Neuronal stem cell (in vitro differentiated cells): Measurements from ENCODE around the gene ADGRG6.

ENCODE experiments used
- DNase-seq: peaks from one replicate; pipeline ENCODE4 v3.0.0-alpha.2; 2013; ENCODE audit warnings: low spot score
- H2AFZ ChIP-seq: one replicate; pipeline ENCODE4 v1.6.1; 2013; ENCODE audit warnings: mild to moderate bottlenecking, low read length, inconsistent platforms
- H2AK5ac ChIP-seq: 2 replicates; pipeline ENCODE4 v1.6.1; 2013; ENCODE audit warnings: low read depth, mild to moderate bottlenecking, inconsistent platforms, low read length, moderate library complexity, mixed read lengths
- H2BK120ac ChIP-seq: 2 replicates; pipeline ENCODE4 v1.6.1; 2013; ENCODE audit warnings: low read depth, mild to moderate bottlenecking, inconsistent platforms, low read length, moderate library complexity, mixed read lengths
- H2BK12ac ChIP-seq: one replicate; pipeline ENCODE4 v1.6.1; 2013; ENCODE audit warnings: low read length, inconsistent platforms
- H2BK15ac ChIP-seq: 2 replicates; pipeline ENCODE4 v1.6.1; 2013; ENCODE audit warnings: mild to moderate bottlenecking, low read length, inconsistent platforms, mixed read lengths
- H2BK5ac ChIP-seq: one replicate; pipeline ENCODE4 v1.6.1; 2013; ENCODE audit warnings: inconsistent platforms, mild to moderate bottlenecking, low read length, moderate library complexity
- H3K14ac ChIP-seq: one replicate; pipeline ENCODE4 v1.6.1; 2013; ENCODE audit warnings: low read length, inconsistent platforms
- H3K18ac ChIP-seq: 2 replicates; pipeline ENCODE4 v1.6.1; 2013; ENCODE audit warnings: low read length, inconsistent platforms
- H3K23ac ChIP-seq: 2 replicates; pipeline ENCODE4 v1.6.1; 2013; ENCODE audit warnings: low read depth, mild to moderate bottlenecking, mixed read lengths, low read length, inconsistent platforms; ENCODE audit not compliant: poor library complexity
- H3K27ac ChIP-seq: replicated peaks from 3 replicates; pipeline ENCODE4 v1.5.1; 2013; ENCODE audit warnings: low read length, inconsistent platforms
- H3K27me3 ChIP-seq, 3 experiments: 2 replicates each; pipeline ENCODE4 v1.6.1; 2013; ENCODE audit warnings: low read length in 3 of 3, mild to moderate bottlenecking in 2 of 3, inconsistent platforms in 1 of 3, low read depth in 1 of 3, mixed read lengths in 1 of 3, moderate library complexity in 1 of 3; ENCODE audit not compliant: control insufficient read depth in 3 of 3, insufficient read depth in 3 of 3
- H3K36me3 ChIP-seq, 2 donors: replicated peaks in 1 of 2; 2 replicates each; pipeline ENCODE4 v1.6.1; 2013; ENCODE audit warnings: low read length in 2 of 2; ENCODE audit not compliant: control insufficient read depth in 2 of 2, insufficient read depth in 2 of 2
- H3K4ac ChIP-seq: 2 replicates; pipeline ENCODE4 v1.6.1; 2013; ENCODE audit warnings: inconsistent platforms, mild to moderate bottlenecking, low read length, moderate library complexity
- H3K4me1 ChIP-seq, 2 donors: 1 replicate in 1 of 2; 2 replicates in 1 of 2; pipeline ENCODE4 v1.6.1; 2013; ENCODE audit warnings: low read length in 2 of 2, low read depth in 1 of 2; ENCODE audit not compliant: control insufficient read depth in 2 of 2, insufficient read depth in 1 of 2
- H3K4me2 ChIP-seq: one replicate; pipeline ENCODE4 v1.6.1; 2013; ENCODE audit warnings: mild to moderate bottlenecking, low read length, inconsistent platforms; ENCODE audit not compliant: insufficient read depth, poor library complexity, severe bottlenecking
- H3K4me3 ChIP-seq, 2 donors: 2 replicates each; pipeline ENCODE4 v1.5.1; 2013; ENCODE audit warnings: low read length in 2 of 2, mild to moderate bottlenecking in 2 of 2, inconsistent platforms in 1 of 2, moderate library complexity in 1 of 2
- H3K79me1 ChIP-seq: one replicate; pipeline ENCODE4 v1.6.1; 2013; ENCODE audit warnings: low read depth, mild to moderate bottlenecking, inconsistent platforms, low read length, moderate library complexity
- H3K9ac ChIP-seq: one replicate; pipeline ENCODE4 v1.6.1; 2013; ENCODE audit warnings: mild to moderate bottlenecking, low read depth, low read length, inconsistent platforms; ENCODE audit not compliant: poor library complexity
- H3K9me3 ChIP-seq, 2 donors: replicated peaks in 1 of 2; 2 replicates each; pipeline versions ENCODE3 to v1.6.1; 2013; ENCODE audit warnings: low read length in 2 of 2, mild to moderate bottlenecking in 2 of 2, inconsistent platforms in 1 of 2, low read depth in 1 of 2, mixed read lengths in 1 of 2, moderate library complexity in 1 of 2; ENCODE audit not compliant: control insufficient read depth in 2 of 2, insufficient read depth in 1 of 2
- H4K8ac ChIP-seq: one replicate; pipeline ENCODE4 v1.6.1; 2013; ENCODE audit warnings: low read depth, mild to moderate bottlenecking, inconsistent platforms, low read length, moderate library complexity
- H4K91ac ChIP-seq: one replicate; pipeline ENCODE4 v1.6.1; 2013; ENCODE audit warnings: low read length, low read depth, mild to moderate bottlenecking, inconsistent platforms; ENCODE audit not compliant: poor library complexity
- WGBS, 2 donors: extraction: QIAGEN DNeasy Blood & Tissue Kit; methylation state at CpG; one replicate each; pipeline ENCODE4 v1.1.7; 2013; ENCODE audit warnings: missing lambda C conversion rate in 2 of 2, mixed read lengths in 1 of 2; ENCODE audit not compliant: insufficient read length in 2 of 2, insufficient replicate concordance in 1 of 2; ENCODE audit errors: extremely low coverage in 2 of 2; 5-methylcytosine and 5-hydroxymethylcytosine counted together

Gene ADGRG6

DNA sequence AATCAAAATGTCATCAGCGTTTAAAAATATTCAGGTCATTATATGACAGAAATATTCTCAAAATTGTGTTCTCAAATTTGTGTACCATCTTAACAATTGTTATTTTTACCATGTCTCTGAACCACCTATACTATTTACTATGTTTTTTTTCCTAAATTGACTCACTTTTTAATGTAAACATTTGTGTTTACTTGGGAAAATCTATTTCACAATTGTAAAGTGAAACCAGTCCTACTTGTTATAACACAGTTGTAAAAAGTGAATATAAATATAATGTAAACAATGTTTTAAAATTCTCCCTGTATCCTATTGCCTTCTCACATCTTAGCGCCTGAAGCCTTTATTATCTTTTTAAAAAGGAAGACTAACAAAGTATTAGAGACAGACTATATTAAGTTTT is 83.5 kb downstream of the ADGRG6 start:
- H2AFZ ChIP-seq: no peak overlapping the region
- H3K27ac ChIP-seq: no peak overlapping the region
- H2AK5ac ChIP-seq: no peak overlapping the region
- no peak overlapping the region for H4K91ac ChIP-seq
- no peak overlapping the region for H2BK5ac ChIP-seq
- DNase-seq: no peak
- no peak overlapping the region for H3K14ac ChIP-seq
- H3K9me3 ChIP-seq: no peaks in the 10 kb centered on the region
- no peak overlapping the region for H3K18ac ChIP-seq
- no peak overlapping the region for H4K8ac ChIP-seq
- H3K36me3 ChIP-seq: no peaks in the 10 kb centered on the region
- H2BK12ac ChIP-seq: no peak overlapping the region
- H2BK15ac ChIP-seq: no peak overlapping the region
- H3K79me1 ChIP-seq: no peaks in the 10 kb centered on the region
- H3K23ac ChIP-seq: no peak overlapping the region
- no CpG with 5 or more reads among the region's 2 CpGs for WGBS, 2 donors
- no peaks in the 10 kb centered on the region for H3K27me3 ChIP-seq
- H3K4me1 ChIP-seq: peaks cover 0 to 2% of the 10 kb centered on the region in 2 donors
- H3K4ac ChIP-seq: no peak overlapping the region
- H3K9ac ChIP-seq: no peak overlapping the region
- no peak overlapping the region for H3K4me2 ChIP-seq
- H2BK120ac ChIP-seq: no peak overlapping the region
- H3K4me3 ChIP-seq: no peak overlapping the region

DNA sequence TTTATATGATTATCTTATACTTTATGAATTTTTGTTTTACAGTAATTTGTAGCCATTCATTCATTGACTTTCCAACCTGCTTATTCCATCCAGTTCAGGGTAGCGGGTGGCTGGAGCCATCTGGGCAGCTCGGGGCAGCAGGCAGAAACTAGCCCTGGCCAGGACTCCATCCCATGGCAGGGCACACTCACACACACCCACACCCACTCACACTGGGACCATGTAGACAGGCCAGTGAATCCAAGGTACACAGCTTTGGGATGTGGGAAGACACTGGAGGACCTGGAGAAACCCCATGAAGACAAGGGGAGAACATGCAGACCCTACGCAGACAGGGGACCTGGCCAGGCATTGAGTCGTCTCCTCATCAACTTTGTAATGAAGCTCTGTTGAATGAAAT is 84.8 kb downstream of the ADGRG6 start:
- H3K4ac ChIP-seq: no peak overlapping the region
- H4K91ac ChIP-seq: no peak overlapping the region
- no peak overlapping the region for H2BK5ac ChIP-seq
- H3K4me2 ChIP-seq: no peak overlapping the region
- no peak overlapping the region for H3K23ac ChIP-seq
- H3K4me1 ChIP-seq: peaks cover 0 to 2% of the 10 kb centered on the region in 2 donors
- no peaks in the 10 kb centered on the region for H3K79me1 ChIP-seq
- no peak overlapping the region for H2BK120ac ChIP-seq
- no peak overlapping the region for H3K9ac ChIP-seq
- H2BK12ac ChIP-seq: peak overlapping the region; percentile 84
- no peaks in the 10 kb centered on the region for H3K9me3 ChIP-seq
- no peak overlapping the region for H3K14ac ChIP-seq
- H2BK15ac ChIP-seq: no peak overlapping the region
- H3K18ac ChIP-seq: no peak overlapping the region
- no peaks in the 10 kb centered on the region for H3K27me3 ChIP-seq
- no peak for DNase-seq
- H3K4me3 ChIP-seq: no peak overlapping the region
- no peaks in the 10 kb centered on the region for H3K36me3 ChIP-seq
- no peak overlapping the region for H4K8ac ChIP-seq
- no peak overlapping the region for H2AK5ac ChIP-seq
- no peak overlapping the region for H2AFZ ChIP-seq
- WGBS, 2 donors: no CpG with 5 or more reads among the region's 4 CpGs
- no peak overlapping the region for H3K27ac ChIP-seq

DNA sequence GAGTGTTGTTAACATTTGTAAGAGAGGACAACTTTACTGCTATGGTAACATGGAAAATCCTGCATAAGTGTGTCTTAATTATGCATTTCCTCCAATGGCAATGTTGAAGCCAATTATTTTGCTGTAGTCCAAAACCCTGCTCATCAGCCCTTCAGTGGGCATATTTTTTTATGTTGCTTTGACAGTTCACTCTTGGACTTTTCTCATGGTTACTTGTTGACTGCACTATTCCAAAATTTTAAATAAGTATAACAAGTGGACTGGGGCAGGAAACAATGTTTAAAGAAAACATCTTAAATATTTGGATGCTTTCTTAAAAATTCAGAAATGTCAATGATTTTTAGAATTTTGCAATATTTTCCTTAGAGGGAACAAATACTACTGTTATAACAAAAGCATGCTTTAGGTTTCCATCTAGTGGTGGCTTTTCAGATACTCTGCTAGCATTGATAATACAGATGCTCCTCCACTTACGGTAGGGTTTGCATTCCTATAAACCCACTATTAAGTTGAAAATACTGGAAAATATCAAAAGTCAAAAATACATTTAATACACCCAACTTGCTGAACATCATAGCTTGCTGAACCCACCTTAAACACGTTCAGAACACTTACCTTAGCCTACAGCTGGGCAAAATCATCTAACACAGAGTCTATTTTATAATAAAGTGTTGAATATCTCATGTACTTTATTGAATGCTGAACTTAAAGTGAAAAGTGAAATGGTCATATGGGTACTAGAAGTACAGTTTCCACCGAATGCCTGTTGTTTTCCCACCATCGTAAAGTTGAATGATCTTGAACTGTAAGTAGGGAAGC is 86.4 kb downstream of the ADGRG6 start:
- no CpG with 5 or more reads among the region's 4 CpGs for WGBS, 2 donors
- Histone ChIP-seq H3K36me3 (no peaks in the 10 kb centered on the region), H3K14ac (no peak overlapping the region), H4K91ac (no peak overlapping the region), H3K4me1 (peaks cover 0 to 2% of the 10 kb centered on the region in 2 donors), H3K18ac (no peak overlapping the region), H2BK5ac (no peak overlapping the region), H2BK12ac (no peak overlapping the region), H2AK5ac (no peak overlapping the region), H3K4me3 (no peak overlapping the region), H3K23ac (no peak overlapping the region), H4K8ac (no peak overlapping the region), H2AFZ (peak overlapping the region; percentile 50), H3K79me1 (no peaks in the 10 kb centered on the region), H3K4ac (no peak overlapping the region), H3K27me3 (no peaks in the 10 kb centered on the region), H2BK15ac (no peak overlapping the region), H3K27ac (no peak overlapping the region), H3K9me3 (no peaks in the 10 kb centered on the region), H3K9ac (no peak overlapping the region), H3K4me2 (no peak overlapping the region), H2BK120ac (no peak overlapping the region)
- DNase-seq: no peak

DNA sequence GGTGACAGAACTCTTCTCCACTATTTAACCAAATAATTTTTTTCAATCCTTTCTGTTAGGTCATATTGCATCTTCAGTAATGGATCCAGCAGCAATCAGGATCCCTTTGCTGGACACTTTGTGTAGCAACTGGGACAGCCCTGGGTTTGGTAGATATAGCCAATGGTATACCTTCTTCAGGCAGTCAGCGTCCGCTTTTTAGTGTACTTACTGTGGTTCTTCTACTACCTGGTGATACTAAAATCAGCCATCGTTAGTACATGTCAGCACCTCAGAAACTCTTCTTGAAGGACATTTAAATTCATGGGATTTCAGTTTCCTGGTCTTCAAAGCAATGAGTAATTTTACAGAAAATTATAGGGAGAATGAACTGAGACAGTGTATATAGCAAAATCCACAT is 93.5 kb downstream of the ADGRG6 start:
- H3K36me3 ChIP-seq: no peaks in the 10 kb centered on the region
- no peak overlapping the region for H2AFZ ChIP-seq
- H3K4me2 ChIP-seq: no peak overlapping the region
- no peak overlapping the region for H4K91ac ChIP-seq
- no peak overlapping the region for H3K18ac ChIP-seq
- no CpG with 5 or more reads among the region's 3 CpGs for WGBS, 2 donors
- H3K27ac ChIP-seq: no peak overlapping the region
- H2BK12ac ChIP-seq: no peak overlapping the region
- H3K79me1 ChIP-seq: no peaks in the 10 kb centered on the region
- peaks cover 0 to 5% of the 10 kb centered on the region in 2 donors for H3K4me1 ChIP-seq
- no peak overlapping the region for H4K8ac ChIP-seq
- no peaks in the 10 kb centered on the region for H3K9me3 ChIP-seq
- H2AK5ac ChIP-seq: no peak overlapping the region
- H3K27me3 ChIP-seq: no peaks in the 10 kb centered on the region
- no peak overlapping the region for H3K9ac ChIP-seq
- H3K4ac ChIP-seq: no peak overlapping the region
- H2BK15ac ChIP-seq: no peak overlapping the region
- no peak overlapping the region for H2BK120ac ChIP-seq
- no peak overlapping the region for H3K14ac ChIP-seq
- no peak overlapping the region for H3K23ac ChIP-seq
- H2BK5ac ChIP-seq: no peak overlapping the region
- no peak for DNase-seq
- H3K4me3 ChIP-seq: no peak overlapping the region
